Neural cell (in vitro differentiated cells): ENCODE measurements around the gene KRTAP5-6.

Source experiments
- EP300 ChIP-seq: fragments of 450-650 bp; conservative IDR thresholded peaks from 2 replicates; pipeline ENCODE4 v1.6.1; 2014; ENCODE audit warnings: antibody characterized with exemption, mild to moderate bottlenecking, moderate library complexity; ENCODE audit not compliant: poor library complexity, severe bottlenecking
- EZH2 ChIP-seq: fragments of 200-600, 300-800 bp; shearing (Covaris generic), sonication (generic); IDR thresholded peaks from 2 replicates; pipeline ENCODE4 v1.6.1; 2014; ENCODE audit warnings: antibody characterized with exemption, low read length, borderline replicate concordance, mild to moderate bottlenecking; ENCODE audit not compliant: insufficient read depth, poor library complexity, severe bottlenecking
- RAD21 ChIP-seq: fragments of 450-650 bp; conservative IDR thresholded peaks from 2 replicates; pipeline ENCODE4 v1.6.1; 2014; ENCODE audit warnings: antibody characterized with exemption, mild to moderate bottlenecking, moderate library complexity
- TF ChIP-seq, protein P1 (sequence below): fragments of 450-650 bp; IDR thresholded peaks from 2 replicates; pipeline ENCODE4 v1.5.1; 2014; ENCODE audit warnings: antibody characterized with exemption, mild to moderate bottlenecking, moderate library complexity; ENCODE audit not compliant: poor library complexity, severe bottlenecking

DNA sequence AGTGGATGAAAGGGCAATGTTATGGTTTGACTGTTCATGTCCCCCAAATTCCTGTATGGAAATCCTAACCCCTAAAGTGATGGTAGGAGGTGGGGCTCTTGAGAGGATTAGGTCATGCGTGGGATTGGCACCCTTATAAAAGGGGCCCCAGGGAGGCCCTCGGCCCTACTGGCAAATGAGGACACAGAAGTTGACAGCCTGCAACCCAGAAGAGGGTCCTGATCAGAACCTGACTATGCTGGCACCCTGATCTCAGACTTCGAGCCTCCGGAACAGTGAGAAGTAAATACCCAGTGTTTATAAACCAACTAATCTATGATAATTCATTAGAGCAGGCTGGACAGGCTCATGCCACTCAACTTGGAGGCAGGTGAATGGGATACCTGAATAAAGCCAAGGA lies 44.7 kb downstream of the KRTAP5-6 start:
- TF ChIP-seq, protein P1, sequence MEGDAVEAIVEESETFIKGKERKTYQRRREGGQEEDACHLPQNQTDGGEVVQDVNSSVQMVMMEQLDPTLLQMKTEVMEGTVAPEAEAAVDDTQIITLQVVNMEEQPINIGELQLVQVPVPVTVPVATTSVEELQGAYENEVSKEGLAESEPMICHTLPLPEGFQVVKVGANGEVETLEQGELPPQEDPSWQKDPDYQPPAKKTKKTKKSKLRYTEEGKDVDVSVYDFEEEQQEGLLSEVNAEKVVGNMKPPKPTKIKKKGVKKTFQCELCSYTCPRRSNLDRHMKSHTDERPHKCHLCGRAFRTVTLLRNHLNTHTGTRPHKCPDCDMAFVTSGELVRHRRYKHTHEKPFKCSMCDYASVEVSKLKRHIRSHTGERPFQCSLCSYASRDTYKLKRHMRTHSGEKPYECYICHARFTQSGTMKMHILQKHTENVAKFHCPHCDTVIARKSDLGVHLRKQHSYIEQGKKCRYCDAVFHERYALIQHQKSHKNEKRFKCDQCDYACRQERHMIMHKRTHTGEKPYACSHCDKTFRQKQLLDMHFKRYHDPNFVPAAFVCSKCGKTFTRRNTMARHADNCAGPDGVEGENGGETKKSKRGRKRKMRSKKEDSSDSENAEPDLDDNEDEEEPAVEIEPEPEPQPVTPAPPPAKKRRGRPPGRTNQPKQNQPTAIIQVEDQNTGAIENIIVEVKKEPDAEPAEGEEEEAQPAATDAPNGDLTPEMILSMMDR, result no peak
- no peak for TF ChIP-seq RAD21
- TF ChIP-seq EZH2, result no peak
- TF ChIP-seq EP300, result no peak
